Measurements from ENCODE around the gene CASK. TPM values are rescaled to one million over a fixed set of nuclear protein-coding genes. Genes with fewer than 3 reads are reported as not detected.

The CASK gene
- total RNA-seq, 1 experiment from 2014 or later, result 29.4 TPM

DNA sequence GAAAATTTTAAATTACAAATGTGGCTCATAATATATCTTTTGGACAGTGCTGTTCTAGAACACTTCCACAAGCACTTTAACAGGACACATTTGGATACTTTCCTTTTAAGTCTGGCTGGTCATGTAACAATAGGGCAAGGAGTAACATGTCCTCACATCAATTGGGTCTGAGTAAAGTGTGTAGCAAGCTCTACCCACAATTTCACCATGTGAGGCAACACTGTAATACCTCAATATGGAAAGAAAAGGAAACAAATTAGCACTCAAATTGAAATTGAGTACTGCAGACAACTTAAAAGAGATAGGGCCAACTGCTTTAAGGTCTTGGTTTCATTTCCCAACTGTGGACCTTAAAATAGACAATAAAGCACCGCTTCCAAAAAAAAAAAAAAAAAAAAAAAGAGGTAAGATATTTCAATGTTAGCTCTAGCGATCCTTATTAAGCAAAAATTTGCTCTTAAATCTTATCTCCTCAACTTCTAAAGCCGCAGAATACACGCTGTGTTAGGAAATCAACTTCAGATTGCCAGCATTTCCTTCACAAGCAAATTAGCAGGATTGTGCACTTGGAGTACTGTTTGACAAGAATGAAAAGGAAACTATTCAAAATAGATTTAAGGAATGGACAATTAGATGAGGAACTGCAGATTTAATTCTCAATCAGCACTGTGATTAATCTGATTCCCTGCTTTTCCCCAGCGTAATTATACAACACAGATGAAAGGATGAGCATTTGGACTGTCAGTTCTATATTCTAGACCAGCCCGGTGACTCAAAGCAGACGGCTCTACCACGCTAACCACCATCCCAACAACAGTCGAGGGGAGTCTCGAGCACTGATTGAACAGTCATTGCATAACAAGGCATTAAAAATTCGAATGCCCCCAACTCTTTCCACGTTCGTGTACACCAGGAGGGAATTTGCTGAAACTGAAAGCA is 1.6 kb downstream of the CASK start:
- no peak for DNase-seq
- H4K20me1 ChIP-seq (ENCODE audit: insufficient read depth), result no peaks in the 10 kb centered on the region
- peaks cover 42% of the 10 kb centered on the region for H3K79me2 ChIP-seq (ENCODE audit: low read depth)
- CTCF ChIA-PET, result interaction anchor here (0.7 kb wide), 1 partner anchor 17 kb away, joined by 3 read pairs; no protein-coding TSS in a partner anchor
- H3K27ac ChIP-seq, result peak overlapping the region; percentile 65
- intact Hi-C loops (cut with micrococcal nuclease; ENCODE audit: unreplicated experiment), result loop anchor here (10.0 kb wide), 1 partner anchor 127 kb away; no protein-coding TSS in a partner anchor
- no peaks in the 10 kb centered on the region for H3K9me3 ChIP-seq (ENCODE audit: insufficient read depth, low read depth)
- peak overlapping the region; percentile 70 for H3K4me2 ChIP-seq
- no peaks in the 10 kb centered on the region for H3K27me3 ChIP-seq (ENCODE audit: insufficient read depth, low read depth)
- TF ChIP-seq EZH2 (IDR thresholded peaks at IDR 0.05; ENCODE audit: low read depth), result no peak
- TF ChIP-seq, protein P1, sequence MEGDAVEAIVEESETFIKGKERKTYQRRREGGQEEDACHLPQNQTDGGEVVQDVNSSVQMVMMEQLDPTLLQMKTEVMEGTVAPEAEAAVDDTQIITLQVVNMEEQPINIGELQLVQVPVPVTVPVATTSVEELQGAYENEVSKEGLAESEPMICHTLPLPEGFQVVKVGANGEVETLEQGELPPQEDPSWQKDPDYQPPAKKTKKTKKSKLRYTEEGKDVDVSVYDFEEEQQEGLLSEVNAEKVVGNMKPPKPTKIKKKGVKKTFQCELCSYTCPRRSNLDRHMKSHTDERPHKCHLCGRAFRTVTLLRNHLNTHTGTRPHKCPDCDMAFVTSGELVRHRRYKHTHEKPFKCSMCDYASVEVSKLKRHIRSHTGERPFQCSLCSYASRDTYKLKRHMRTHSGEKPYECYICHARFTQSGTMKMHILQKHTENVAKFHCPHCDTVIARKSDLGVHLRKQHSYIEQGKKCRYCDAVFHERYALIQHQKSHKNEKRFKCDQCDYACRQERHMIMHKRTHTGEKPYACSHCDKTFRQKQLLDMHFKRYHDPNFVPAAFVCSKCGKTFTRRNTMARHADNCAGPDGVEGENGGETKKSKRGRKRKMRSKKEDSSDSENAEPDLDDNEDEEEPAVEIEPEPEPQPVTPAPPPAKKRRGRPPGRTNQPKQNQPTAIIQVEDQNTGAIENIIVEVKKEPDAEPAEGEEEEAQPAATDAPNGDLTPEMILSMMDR (conservative IDR thresholded peaks at IDR 0.05), result no peak
- no peaks in the 10 kb centered on the region for H3K36me3 ChIP-seq (ENCODE audit: low read depth)
- H3F3A ChIP-seq (ENCODE audit: insufficient read depth, low read depth), result no peaks in the 10 kb centered on the region
- H3K9me2 ChIP-seq (ENCODE audit: insufficient read depth), result no peaks in the 10 kb centered on the region
- H2AFZ ChIP-seq, result no peak overlapping the region
- no TSS peak for BruUV-seq (replicated peaks)
- no peaks in the 10 kb centered on the region for H3K4me1 ChIP-seq (replicated peaks; ENCODE audit: insufficient read depth)
- H3K4me3 ChIP-seq, result peak overlapping the region; percentile 57
- POLR2A ChIA-PET (ENCODE audit: unreplicated experiment), result no interaction called here

DNA sequence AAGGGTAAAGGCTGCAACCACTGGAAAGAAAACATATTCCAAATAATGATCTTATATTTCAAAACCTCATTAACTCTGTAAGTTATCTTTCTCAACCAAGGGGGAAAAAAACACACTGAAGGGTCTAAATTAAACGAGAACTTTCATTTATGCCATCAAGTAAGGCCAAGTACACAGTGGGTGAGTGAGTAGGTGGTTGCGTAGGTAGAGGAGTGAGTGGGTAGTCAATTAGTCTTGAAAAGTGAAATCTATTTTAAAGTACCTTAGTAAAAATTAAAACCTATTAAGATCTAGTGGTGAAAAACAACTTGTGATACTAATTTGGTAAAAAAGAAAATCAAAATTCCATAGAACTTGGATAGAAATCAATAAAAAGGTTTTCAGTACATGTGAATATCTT is 3.5 kb downstream of the CASK start:
- CTCF ChIA-PET, result no interaction called here
- Histone ChIP-seq H3F3A (ENCODE audit: insufficient read depth, low read depth) (no peaks in the 10 kb centered on the region), H3K27me3 (ENCODE audit: insufficient read depth, low read depth) (no peaks in the 10 kb centered on the region), H4K20me1 (ENCODE audit: insufficient read depth) (no peaks in the 10 kb centered on the region), H3K4me3 (no peak overlapping the region), H3K36me3 (ENCODE audit: low read depth) (no peaks in the 10 kb centered on the region), H3K4me2 (peak overlapping the region; percentile 70; the same call in 1 of the 2 replicates), H3K9me2 (ENCODE audit: insufficient read depth) (no peaks in the 10 kb centered on the region), H2AFZ (no peak overlapping the region), H3K79me2 (ENCODE audit: low read depth) (peaks cover 49% of the 10 kb centered on the region), H3K4me1 (replicated peaks; ENCODE audit: insufficient read depth) (no peaks in the 10 kb centered on the region), H3K27ac (no peak overlapping the region), H3K9me3 (ENCODE audit: insufficient read depth, low read depth) (no peaks in the 10 kb centered on the region)
- TF ChIP-seq, protein P1 (conservative IDR thresholded peaks at IDR 0.05), result no peak
- TF ChIP-seq EZH2 (IDR thresholded peaks at IDR 0.05; ENCODE audit: low read depth), result no peak
- no peak for DNase-seq
- intact Hi-C loops (cut with micrococcal nuclease; ENCODE audit: unreplicated experiment), result loop anchor here (10.0 kb wide), 1 partner anchor 125 kb away; no protein-coding TSS in a partner anchor
- no TSS peak for BruUV-seq (replicated peaks)
- POLR2A ChIA-PET (ENCODE audit: unreplicated experiment), result no interaction called here

DNA sequence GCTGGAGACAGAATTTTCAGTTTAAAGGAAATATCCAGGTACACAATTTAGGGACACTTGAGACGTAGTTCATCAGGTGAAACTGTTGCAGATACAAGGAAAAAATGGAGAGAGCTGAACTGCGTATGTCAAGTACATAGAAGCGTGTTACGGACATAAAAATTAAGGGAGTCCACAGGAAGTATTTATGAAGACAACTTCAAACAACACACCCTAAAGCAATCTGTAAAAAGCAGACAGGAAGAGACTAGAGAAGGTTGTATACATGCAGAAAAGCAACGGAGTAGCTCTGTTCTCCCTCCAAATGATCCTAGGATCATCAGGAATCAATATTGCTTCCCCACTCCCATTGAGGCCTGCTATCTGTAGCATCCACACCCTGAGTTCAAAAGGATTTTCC is 5.8 kb downstream of the CASK start:
- no peak for TF ChIP-seq EZH2 (IDR thresholded peaks at IDR 0.05; ENCODE audit: low read depth)
- no peak for DNase-seq
- no peaks in the 10 kb centered on the region for H3K9me2 ChIP-seq (ENCODE audit: insufficient read depth)
- H3K36me3 ChIP-seq (ENCODE audit: low read depth), result no peaks in the 10 kb centered on the region
- ChIA-PET CTCF (no interaction called here), POLR2A (ENCODE audit: unreplicated experiment) (no interaction called here)
- no TSS peak for BruUV-seq (replicated peaks)
- no peak overlapping the region for H2AFZ ChIP-seq
- no peaks in the 10 kb centered on the region for H3K9me3 ChIP-seq (ENCODE audit: insufficient read depth, low read depth)
- no peak overlapping the region for H3K4me2 ChIP-seq
- no peaks in the 10 kb centered on the region for H3K4me1 ChIP-seq (replicated peaks; ENCODE audit: insufficient read depth)
- peaks cover 56% of the 10 kb centered on the region for H3K79me2 ChIP-seq (ENCODE audit: low read depth)
- no peak overlapping the region for H3K4me3 ChIP-seq
- H4K20me1 ChIP-seq (ENCODE audit: insufficient read depth), result no peaks in the 10 kb centered on the region
- H3K27me3 ChIP-seq (ENCODE audit: insufficient read depth, low read depth), result no peaks in the 10 kb centered on the region
- intact Hi-C loops (cut with micrococcal nuclease; ENCODE audit: unreplicated experiment), result no loop called here
- H3K27ac ChIP-seq, result no peak overlapping the region
- H3F3A ChIP-seq (ENCODE audit: insufficient read depth, low read depth), result no peaks in the 10 kb centered on the region

All from PC-9 (cell line).